ENCODE measurements around the gene SLC46A2.

SLC46A2 gene

DNA sequence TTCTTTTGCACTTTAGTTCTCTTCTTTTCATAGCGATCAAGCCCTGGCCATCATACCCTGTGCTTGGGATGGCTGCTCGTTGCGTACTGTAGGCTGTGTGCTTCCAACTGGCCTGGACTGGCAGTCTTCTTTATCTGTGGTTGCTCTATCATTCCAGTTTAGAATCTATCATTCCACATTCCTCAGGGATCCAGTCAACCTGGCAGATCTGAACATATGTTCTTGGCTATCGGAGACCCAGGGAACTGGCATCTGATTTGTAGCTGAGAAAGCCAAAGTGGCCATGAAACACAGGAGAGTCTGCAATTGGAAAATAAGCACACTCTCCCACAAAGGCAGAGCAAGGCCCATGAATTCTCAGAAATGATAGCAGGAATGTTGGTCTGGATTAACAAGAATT is 22.6 kb upstream of the SLC46A2 start:
- no peak overlapping the region for H3K4me2 ChIP-seq
- no peak overlapping the region for H3K27ac ChIP-seq
- H3K9ac ChIP-seq, result no peak overlapping the region
- H3K4me1 ChIP-seq (ENCODE audit: low read depth, poor library complexity, severe bottlenecking), result no peaks in the 10 kb centered on the region
- no peak overlapping the region for H3K4me3 ChIP-seq (IDR thresholded peaks at IDR 0.05; ENCODE audit: insufficient read depth, low read depth, low read length)
- no peak overlapping the region for H2AFZ ChIP-seq (ENCODE audit: low read depth)
- H4K20me1 ChIP-seq (ENCODE audit: insufficient read depth), result no peaks in the 10 kb centered on the region
- H3K27me3 ChIP-seq (ENCODE audit: insufficient read depth, low read depth), result no peaks in the 10 kb centered on the region
- no peaks in the 10 kb centered on the region for H3K36me3 ChIP-seq (ENCODE audit: insufficient read depth)
- H3K79me2 ChIP-seq (ENCODE audit: insufficient read depth, low read depth), result no peaks in the 10 kb centered on the region
- TF ChIP-seq, protein P1, sequence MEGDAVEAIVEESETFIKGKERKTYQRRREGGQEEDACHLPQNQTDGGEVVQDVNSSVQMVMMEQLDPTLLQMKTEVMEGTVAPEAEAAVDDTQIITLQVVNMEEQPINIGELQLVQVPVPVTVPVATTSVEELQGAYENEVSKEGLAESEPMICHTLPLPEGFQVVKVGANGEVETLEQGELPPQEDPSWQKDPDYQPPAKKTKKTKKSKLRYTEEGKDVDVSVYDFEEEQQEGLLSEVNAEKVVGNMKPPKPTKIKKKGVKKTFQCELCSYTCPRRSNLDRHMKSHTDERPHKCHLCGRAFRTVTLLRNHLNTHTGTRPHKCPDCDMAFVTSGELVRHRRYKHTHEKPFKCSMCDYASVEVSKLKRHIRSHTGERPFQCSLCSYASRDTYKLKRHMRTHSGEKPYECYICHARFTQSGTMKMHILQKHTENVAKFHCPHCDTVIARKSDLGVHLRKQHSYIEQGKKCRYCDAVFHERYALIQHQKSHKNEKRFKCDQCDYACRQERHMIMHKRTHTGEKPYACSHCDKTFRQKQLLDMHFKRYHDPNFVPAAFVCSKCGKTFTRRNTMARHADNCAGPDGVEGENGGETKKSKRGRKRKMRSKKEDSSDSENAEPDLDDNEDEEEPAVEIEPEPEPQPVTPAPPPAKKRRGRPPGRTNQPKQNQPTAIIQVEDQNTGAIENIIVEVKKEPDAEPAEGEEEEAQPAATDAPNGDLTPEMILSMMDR (conservative IDR thresholded peaks at IDR 0.05; ENCODE audit: low read depth, low read length), result no peak

DNA sequence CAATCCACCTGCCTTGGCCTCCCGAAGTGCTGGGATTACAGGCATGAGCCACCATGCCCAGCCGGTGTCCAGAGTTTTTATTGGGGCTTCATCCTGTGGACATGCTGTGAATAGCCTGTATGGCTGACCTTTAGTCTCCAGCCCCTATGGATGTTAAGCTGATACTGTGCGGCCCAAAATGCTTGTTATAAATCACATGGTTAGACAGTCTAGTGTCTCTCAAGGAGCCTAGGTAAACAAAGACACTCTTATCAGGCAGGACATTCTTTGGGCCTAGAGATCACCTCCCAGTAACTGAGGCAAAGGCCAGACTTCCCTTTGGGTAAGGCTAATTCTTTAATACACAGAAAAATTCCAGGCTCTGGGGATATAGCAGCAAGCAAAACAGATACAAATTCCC is 22.0 kb upstream of the SLC46A2 start:
- no peaks in the 10 kb centered on the region for H3K79me2 ChIP-seq (ENCODE audit: insufficient read depth, low read depth)
- H3K4me3 ChIP-seq (IDR thresholded peaks at IDR 0.05; ENCODE audit: insufficient read depth, low read depth, low read length), result no peak overlapping the region
- H3K4me2 ChIP-seq, result no peak overlapping the region
- no peak overlapping the region for H3K27ac ChIP-seq
- no peaks in the 10 kb centered on the region for H3K36me3 ChIP-seq (ENCODE audit: insufficient read depth)
- H3K27me3 ChIP-seq (ENCODE audit: insufficient read depth, low read depth), result no peaks in the 10 kb centered on the region
- no peaks in the 10 kb centered on the region for H4K20me1 ChIP-seq (ENCODE audit: insufficient read depth)
- H3K9ac ChIP-seq, result no peak overlapping the region
- no peak overlapping the region for H2AFZ ChIP-seq (ENCODE audit: low read depth)
- no peaks in the 10 kb centered on the region for H3K4me1 ChIP-seq (ENCODE audit: low read depth, poor library complexity, severe bottlenecking)
- TF ChIP-seq, protein P1 (conservative IDR thresholded peaks at IDR 0.05; ENCODE audit: low read depth, low read length), result no peak

DNA sequence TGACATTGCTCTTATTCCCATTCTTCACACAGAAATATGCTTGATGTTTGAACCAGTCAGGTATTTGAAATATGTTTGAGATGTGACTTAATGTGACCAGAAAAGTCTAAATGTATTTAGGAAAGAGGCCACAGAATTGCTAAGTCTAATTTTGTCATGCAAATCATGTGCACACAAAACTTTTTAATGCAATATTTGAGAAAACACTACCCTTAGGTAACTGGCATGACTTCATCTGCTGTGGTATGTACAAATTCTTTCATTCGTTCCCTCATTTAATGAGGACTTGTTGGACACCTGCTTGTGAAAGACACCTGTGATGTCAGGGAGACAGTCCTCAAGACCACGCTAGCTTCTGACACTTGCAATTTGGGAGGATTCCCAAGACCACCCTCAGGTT is 21.1 kb upstream of the SLC46A2 start:
- Histone ChIP-seq H3K27ac (no peak overlapping the region), H3K4me3 (IDR thresholded peaks at IDR 0.05; ENCODE audit: insufficient read depth, low read depth, low read length) (no peak overlapping the region), H4K20me1 (ENCODE audit: insufficient read depth) (no peaks in the 10 kb centered on the region), H3K27me3 (ENCODE audit: insufficient read depth, low read depth) (no peaks in the 10 kb centered on the region), H3K4me2 (no peak overlapping the region), H2AFZ (ENCODE audit: low read depth) (no peak overlapping the region), H3K9ac (no peak overlapping the region), H3K79me2 (ENCODE audit: insufficient read depth, low read depth) (no peaks in the 10 kb centered on the region), H3K36me3 (ENCODE audit: insufficient read depth) (no peaks in the 10 kb centered on the region), H3K4me1 (ENCODE audit: low read depth, poor library complexity, severe bottlenecking) (no peaks in the 10 kb centered on the region)
- TF ChIP-seq, protein P1 (conservative IDR thresholded peaks at IDR 0.05; ENCODE audit: low read depth, low read length), result no peak

DNA sequence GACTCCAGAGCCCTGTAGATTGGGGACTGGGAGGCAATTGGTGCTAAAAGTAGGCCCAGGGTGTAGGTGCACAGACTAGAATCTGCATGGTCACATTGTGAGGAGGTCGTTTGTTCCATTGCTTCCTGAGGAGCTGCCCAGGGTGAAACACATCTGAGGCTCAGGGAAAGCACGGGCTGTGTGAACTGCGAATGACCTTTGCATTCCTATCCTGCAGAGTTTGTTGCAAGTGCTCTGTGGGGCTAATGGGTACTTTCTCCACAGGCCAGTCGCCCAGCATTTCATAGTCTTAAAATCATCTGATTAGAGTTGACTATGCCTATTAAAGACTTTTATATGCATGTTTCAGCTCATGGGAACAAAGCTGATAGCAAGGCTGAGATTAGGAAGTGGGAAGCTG is 14.4 kb upstream of the SLC46A2 start:
- no peak overlapping the region for H3K4me2 ChIP-seq
- no peaks in the 10 kb centered on the region for H3K27me3 ChIP-seq (ENCODE audit: insufficient read depth, low read depth)
- H3K27ac ChIP-seq, result no peak overlapping the region
- H3K9ac ChIP-seq, result no peak overlapping the region
- no peak overlapping the region for H3K4me3 ChIP-seq (IDR thresholded peaks at IDR 0.05; ENCODE audit: insufficient read depth, low read depth, low read length)
- no peaks in the 10 kb centered on the region for H3K79me2 ChIP-seq (ENCODE audit: insufficient read depth, low read depth)
- H2AFZ ChIP-seq (ENCODE audit: low read depth), result no peak overlapping the region
- H3K36me3 ChIP-seq (ENCODE audit: insufficient read depth), result no peaks in the 10 kb centered on the region
- no peaks in the 10 kb centered on the region for H3K4me1 ChIP-seq (ENCODE audit: low read depth, poor library complexity, severe bottlenecking)
- TF ChIP-seq, protein P1 (conservative IDR thresholded peaks at IDR 0.05; ENCODE audit: low read depth, low read length), result no peak
- H4K20me1 ChIP-seq (ENCODE audit: insufficient read depth), result no peaks in the 10 kb centered on the region

DNA sequence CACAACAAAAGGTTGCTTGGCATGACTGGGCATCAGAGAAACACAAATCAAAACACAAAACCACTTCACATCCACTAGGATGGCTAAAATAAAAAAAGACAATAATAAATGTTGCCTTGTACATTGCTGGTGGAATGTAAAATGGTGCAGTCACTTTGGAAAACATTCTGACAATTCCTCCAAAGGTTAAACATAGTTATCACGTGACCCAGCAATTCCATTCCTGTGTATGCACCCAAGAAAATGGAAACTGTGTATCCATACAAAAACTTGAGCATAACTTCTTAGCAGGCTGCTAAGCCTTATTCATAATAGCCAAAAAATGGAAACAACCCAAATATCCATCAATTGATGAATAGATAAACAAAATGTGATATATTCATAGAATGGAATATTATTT is 10.2 kb upstream of the SLC46A2 start:
- no peak overlapping the region for H3K27ac ChIP-seq
- no peaks in the 10 kb centered on the region for H4K20me1 ChIP-seq (ENCODE audit: insufficient read depth)
- no peak overlapping the region for H3K9ac ChIP-seq
- no peaks in the 10 kb centered on the region for H3K27me3 ChIP-seq (ENCODE audit: insufficient read depth, low read depth)
- H3K4me3 ChIP-seq (IDR thresholded peaks at IDR 0.05; ENCODE audit: insufficient read depth, low read depth, low read length), result no peak overlapping the region
- no peaks in the 10 kb centered on the region for H3K4me1 ChIP-seq (ENCODE audit: low read depth, poor library complexity, severe bottlenecking)
- no peak overlapping the region for H2AFZ ChIP-seq (ENCODE audit: low read depth)
- TF ChIP-seq, protein P1 (conservative IDR thresholded peaks at IDR 0.05; ENCODE audit: low read depth, low read length), result no peak
- H3K79me2 ChIP-seq (ENCODE audit: insufficient read depth, low read depth), result no peaks in the 10 kb centered on the region
- H3K36me3 ChIP-seq (ENCODE audit: insufficient read depth), result no peaks in the 10 kb centered on the region
- H3K4me2 ChIP-seq, result no peak overlapping the region
